HG02588 (cell line): Measurements from ENCODE around the gene EFEMP2.
"Not testable (repeated sequence)": the region's sequence is repeated elsewhere in the genome, so short reads cannot be mapped to it uniquely, and the experiment has no call there.

Source experiments
- ATAC-seq: cut with Tn5 transposase; IDR thresholded peaks from one replicate; pipeline ENCODE4 v1.9.1; 2021; ENCODE audit warnings: mild to moderate bottlenecking, moderate library complexity; ENCODE audit not compliant: unreplicated experiment

The EFEMP2 gene

GRCh38 chr11:65856689-65857499, 15.7 kb downstream of the EFEMP2 start:
- peak; percentile 26 for ATAC-seq

- no peak for ATAC-seq
Observed at GRCh38 chr11:65855927-65856363, 16.7 kb downstream of the EFEMP2 start.

DNA sequence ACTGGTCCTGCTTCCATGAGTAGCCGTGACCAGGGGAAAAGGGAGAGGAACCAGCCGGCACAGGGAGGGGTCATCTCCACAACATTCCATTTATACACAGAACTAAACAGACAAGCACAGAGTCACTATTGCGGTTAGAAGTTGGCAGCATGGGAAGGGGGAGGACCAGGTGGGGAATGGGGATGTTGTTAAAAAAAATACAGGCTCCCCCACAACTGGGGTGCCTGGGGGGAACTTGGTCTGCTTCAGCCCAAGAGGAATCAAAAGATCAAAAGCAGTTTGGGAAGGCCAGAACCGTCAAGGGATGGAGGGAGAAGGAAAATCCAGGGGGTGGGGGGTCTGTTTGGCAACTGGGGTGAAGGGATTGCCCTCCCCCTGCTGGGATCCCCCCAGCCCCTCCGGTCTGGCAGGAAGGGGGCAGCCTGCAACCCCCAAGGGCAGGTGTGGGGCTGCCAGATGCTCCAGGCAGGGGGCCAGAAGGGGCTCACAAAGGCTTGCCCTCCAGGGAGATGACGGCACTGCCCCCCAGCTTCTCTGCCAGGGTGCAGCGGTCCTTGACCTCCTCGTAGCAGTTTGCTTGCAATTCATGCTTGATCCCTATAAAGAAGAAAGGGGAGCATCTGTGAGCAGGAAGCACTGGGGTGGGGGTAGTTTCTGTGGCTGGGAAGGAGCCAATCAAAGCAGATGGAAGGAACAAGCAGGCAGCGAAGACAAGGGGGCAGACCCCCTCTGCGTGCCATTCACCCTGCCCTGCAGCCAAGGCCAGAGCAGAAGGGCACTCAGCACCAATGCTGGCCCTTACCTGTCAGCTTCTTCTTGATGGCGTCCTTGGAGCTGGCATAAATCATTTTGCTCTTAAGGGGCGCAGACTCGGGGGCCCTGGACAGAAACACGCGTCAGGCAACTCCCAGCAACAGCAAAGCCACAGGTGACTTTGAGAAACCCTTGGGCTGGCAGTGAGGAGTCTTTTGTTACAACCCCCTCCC, 17.5 kb downstream of the EFEMP2 start:
- ATAC-seq: no peak

DNA sequence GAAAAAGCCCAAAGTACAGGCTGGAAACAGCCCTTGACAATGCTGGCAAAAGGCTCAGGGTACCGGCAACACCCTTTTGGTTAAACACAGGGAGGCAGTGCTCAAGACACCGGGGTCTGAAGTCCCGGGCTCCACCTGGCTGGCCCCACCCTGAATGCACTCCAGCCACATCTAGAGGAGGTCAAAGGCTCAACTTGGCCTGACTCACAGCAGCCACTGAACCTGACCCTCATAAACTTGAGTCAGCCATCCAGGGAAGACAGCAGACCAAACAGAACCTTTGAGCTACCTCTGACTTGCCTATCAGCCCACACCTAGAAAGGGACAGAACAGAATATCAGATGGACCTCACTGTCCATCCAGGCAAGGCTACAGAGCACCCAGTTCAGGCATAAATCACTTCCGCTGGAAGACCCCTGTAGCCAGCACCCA, 18.4 kb downstream of the EFEMP2 start:
- no peak for ATAC-seq

GRCh38 chr11:65853246-65853979, 19.2 kb downstream of the EFEMP2 start:
- no peak for ATAC-seq

GRCh38 chr11:65852508-65853245, 19.9 kb downstream of the EFEMP2 start:
- no peak for ATAC-seq

GRCh38 chr11:65851811-65852507, 20.6 kb downstream of the EFEMP2 start:
- ATAC-seq: no peak

- no peak for ATAC-seq
Observed at GRCh38 chr11:65851083-65851579, 21.5 kb downstream of the EFEMP2 start.

DNA sequence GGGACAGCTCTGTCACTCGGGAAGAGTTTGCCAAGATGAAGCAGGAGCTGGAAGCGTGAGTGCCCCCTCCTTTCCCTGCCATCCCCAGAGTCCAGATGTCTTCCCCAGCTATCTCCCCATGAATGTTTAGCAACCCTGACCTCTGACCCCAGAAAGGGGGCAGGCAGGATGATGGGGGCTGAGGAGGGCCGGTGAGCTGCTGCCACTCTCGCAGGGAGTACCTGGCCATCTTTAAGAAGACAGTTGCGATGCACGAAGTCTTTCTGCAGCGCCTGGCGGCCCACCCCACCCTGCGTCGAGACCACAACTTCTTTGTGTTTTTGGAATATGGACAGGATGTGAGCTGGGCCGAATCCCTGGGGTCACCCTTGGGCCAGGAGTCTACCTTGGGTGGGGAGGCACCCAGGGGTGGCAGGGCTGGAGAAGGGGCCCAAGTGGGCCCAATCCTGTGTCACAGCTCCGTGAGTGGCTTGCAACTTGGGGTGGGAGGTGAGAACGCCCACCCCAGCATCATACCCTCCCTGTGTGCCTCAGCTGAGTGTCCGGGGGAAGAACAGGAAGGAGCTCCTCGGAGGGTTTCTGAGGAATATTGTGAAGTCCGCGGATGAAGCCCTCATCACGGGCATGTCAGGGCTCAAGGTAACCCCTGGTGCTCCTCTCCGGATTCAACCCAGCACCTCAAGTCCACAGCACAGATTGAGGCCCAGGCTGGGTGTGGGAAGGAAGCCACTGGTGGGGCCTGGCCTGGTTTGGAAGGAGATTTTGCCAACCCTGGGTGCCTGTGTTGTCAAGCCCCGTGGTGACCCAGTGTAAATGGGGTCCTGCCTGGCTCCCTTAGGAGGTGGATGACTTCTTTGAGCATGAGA, 22.1 kb downstream of the EFEMP2 start:
- no peak for ATAC-seq

- ATAC-seq: no peak
Observed at GRCh38 chr11:65849771-65850216, 22.8 kb downstream of the EFEMP2 start.

DNA sequence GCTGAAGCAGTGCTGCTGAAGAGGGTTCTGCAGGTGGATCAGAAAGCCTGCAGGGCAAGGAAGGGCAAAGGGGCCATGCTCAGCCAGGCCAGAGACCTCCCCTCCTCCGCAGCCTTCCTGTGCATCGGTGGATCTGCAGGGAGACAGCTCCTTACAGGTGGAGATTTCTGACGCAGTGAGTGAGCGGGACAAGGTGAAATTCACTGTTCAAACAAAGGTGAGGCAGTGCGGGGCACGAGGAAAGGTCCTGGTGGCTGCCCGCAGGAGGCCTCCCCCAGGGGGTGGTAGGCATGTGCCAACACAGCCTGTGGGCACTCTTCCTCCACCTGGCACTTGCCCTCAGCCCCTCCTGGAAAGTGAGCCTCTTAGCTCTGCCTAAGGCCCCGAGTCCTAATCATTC, 23.2 kb downstream of the EFEMP2 start:
- no peak for ATAC-seq

- not testable (repeated sequence) for ATAC-seq
Observed at GRCh38 chr11:65848693-65849092, 23.9 kb downstream of the EFEMP2 start.

GRCh38 chr11:65847746-65848145, 24.9 kb downstream of the EFEMP2 start:
- ATAC-seq: no peak

GRCh38 chr11:65844231-65844872, 28.2 kb downstream of the EFEMP2 start:
- ATAC-seq: no peak

GRCh38 chr11:65843811-65844210, 28.8 kb downstream of the EFEMP2 start:
- no peak for ATAC-seq

DNA sequence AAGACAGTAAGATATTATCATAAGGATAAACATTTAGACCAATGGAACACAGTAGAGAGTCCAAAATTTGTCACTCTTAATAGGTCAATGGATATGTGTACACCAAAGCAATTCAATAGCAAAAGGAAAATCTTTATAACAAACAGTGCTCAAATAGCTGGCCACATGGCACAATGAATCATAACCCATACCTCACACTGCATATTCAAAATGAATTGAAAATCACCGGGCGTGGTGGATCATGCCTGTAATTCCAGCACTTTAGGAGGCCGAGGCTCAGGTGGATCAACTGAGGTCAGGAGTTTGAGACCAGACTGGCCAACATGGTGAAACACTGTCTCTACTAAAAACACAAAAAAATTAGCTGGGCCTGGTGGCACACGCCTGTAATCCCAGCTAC, 30.5 kb downstream of the EFEMP2 start:
- ATAC-seq: no peak

- no peak for ATAC-seq
Observed at GRCh38 chr11:65834202-65834601, 38.4 kb downstream of the EFEMP2 start.
